ENCODE results near the gene ARHGAP23.

The ARHGAP23 gene

GRCh38 chr17:38419508-38419981 lies 8.7 kb upstream of the ARHGAP23 start:
- CTCF ChIA-PET = interaction anchor here (0.7 to 17.1 kb wide), 3 partner anchors 69 to 246 kb away, joined by 3 to 456 read pairs (median 3); partner anchors contain the start of genes GPR179 and SOCS7
- peak overlapping the region; percentile 32 for H3K4me3 ChIP-seq (ENCODE audit: low read depth, low read length)
- DNase-seq (ENCODE audit: low read depth, low spot score) = no peak

GRCh38 chr17:38420518-38420917 lies 7.7 kb upstream of the ARHGAP23 start:
- TF ChIP-seq CTCF (IDR thresholded peaks at IDR 0.05; ENCODE audit: insufficient read depth, low read length, missing control alignments) = no peak
- CTCF ChIA-PET = interaction anchor here (0.8 to 4.1 kb wide), 10 partner anchors 7 to 248 kb away, joined by 3 to 57 read pairs (median 4); partner anchors contain the start of gene SOCS7
- no peak for DNase-seq (ENCODE audit: low read depth, low spot score)
- POLR2A ChIA-PET = interaction anchor here (0.6 to 1.9 kb wide), 2 partner anchors 30 to 62 kb away, joined by 3 to 9 read pairs; no protein-coding TSS in a partner anchor
- no peak overlapping the region for H3K4me3 ChIP-seq (ENCODE audit: low read depth, low read length)

More at GRCh38 chr17:38419508-38419981, 8.7 kb upstream of the ARHGAP23 start:
- POLR2A ChIA-PET = no interaction called here
- TF ChIP-seq CTCF (IDR thresholded peaks at IDR 0.05; ENCODE audit: insufficient read depth, low read length, missing control alignments) = no peak

- POLR2A ChIA-PET = interaction anchor here (0.6 to 1.9 kb wide), 4 partner anchors 28 to 88 kb away, joined by 3 to 9 read pairs (median 3); no protein-coding TSS in a partner anchor
- CTCF ChIA-PET = interaction anchor here (0.8 to 4.1 kb wide), 20 partner anchors 8 to 247 kb away, joined by 3 to 57 read pairs (median 5); partner anchors contain the start of gene SOCS7
Observed at GRCh38 chr17:38421171-38421841, 7.0 kb upstream of the ARHGAP23 start.

GRCh38 chr17:38421871-38422827 lies 6.1 kb upstream of the ARHGAP23 start:
- no peak for TF ChIP-seq CTCF (IDR thresholded peaks at IDR 0.05; ENCODE audit: insufficient read depth, low read length, missing control alignments)
- no peak overlapping the region for H3K4me3 ChIP-seq (ENCODE audit: low read depth, low read length)
- POLR2A ChIA-PET = interaction anchor here (0.6 to 1.9 kb wide), 3 partner anchors 28 to 87 kb away, joined by 3 to 9 read pairs (median 3); no protein-coding TSS in a partner anchor
- CTCF ChIA-PET = interaction anchor here (1.0 to 4.1 kb wide), 19 partner anchors 9 to 246 kb away, joined by 3 to 57 read pairs (median 6); partner anchors contain the start of gene SOCS7
- no peak for DNase-seq (ENCODE audit: low read depth, low spot score)

More at GRCh38 chr17:38421171-38421841, 7.0 kb upstream of the ARHGAP23 start:
- peak; percentile 78 for DNase-seq (ENCODE audit: low read depth, low spot score)
- H3K4me3 ChIP-seq (ENCODE audit: low read depth, low read length) = peak overlapping the region; percentile 20
- no peak for TF ChIP-seq CTCF (IDR thresholded peaks at IDR 0.05; ENCODE audit: insufficient read depth, low read length, missing control alignments)

- no peak for TF ChIP-seq CTCF (IDR thresholded peaks at IDR 0.05; ENCODE audit: insufficient read depth, low read length, missing control alignments)
- no peak for DNase-seq (ENCODE audit: low read depth, low spot score)
- H3K4me3 ChIP-seq (ENCODE audit: low read depth, low read length) = no peak overlapping the region
- CTCF ChIA-PET = interaction anchor here (0.6 to 5.6 kb wide), 31 partner anchors 8 to 244 kb away, joined by 3 to 57 read pairs (median 6); partner anchors contain the start of gene SOCS7
- POLR2A ChIA-PET = no interaction called here
Observed at GRCh38 chr17:38424297-38424972, 3.8 kb upstream of the ARHGAP23 start.
